SK-N-SH (cell line): ENCODE measurements around the gene CYLD. TPM values are rescaled to one million over a fixed set of nuclear protein-coding genes. Genes with fewer than 3 reads are reported as not detected.

ENCODE experiments used
- CTCF ChIA-PET: fragments of 300-600, 350-600 bp; formaldehyde crosslinking; extraction: SDS; loops from one replicate; lab custom pipeline; 2021; lab: Yijun Ruan, JAX
- POLR2A ChIA-PET: fragments of 350-600 bp; sonication (Branson Sonifier 250); formaldehyde crosslinking; extraction: SDS; loops from one replicate; lab custom pipeline; 2020; ENCODE audit warnings: antibody characterized with exemption, inconsistent platforms; lab: Yijun Ruan, JAX
- DNase-seq: peaks from one replicate; pipeline ENCODE4 v3.0.0; 2012
- H2AFZ ChIP-seq: fragments of 200-600 bp; sonication (generic); 2 replicates; pipeline ENCODE4 v1.8.1; 2016; ENCODE audit warnings: antibody characterized with exemption, mild to moderate bottlenecking, low read depth
- H3F3A ChIP-seq: fragments of 200-600 bp; sonication (generic); replicated peaks from 2 replicates; pipeline ENCODE3; 2016; ENCODE audit warnings: antibody characterized with exemption, mild to moderate bottlenecking; ENCODE audit not compliant: insufficient read depth
- H3K27ac ChIP-seq, 2 experiments: fragments of 200-500 bp in 1 of 2; fragments of 200-600 bp in 1 of 2; sonication (Bioruptor generic) in 1 of 2; sonication (generic), shearing (Covaris generic) in 1 of 2; 2 replicates each; pipeline versions ENCODE4 v1.5.1 to v1.6.1; 2014 to 2016; ENCODE audit warnings: low read depth in 2 of 2, inconsistent platforms in 1 of 2, low read length in 1 of 2, mild to moderate bottlenecking in 1 of 2, mixed read lengths in 1 of 2
- H3K27me3 ChIP-seq: fragments of 200-600 bp; sonication (generic), shearing (Covaris generic); 2 replicates; pipeline ENCODE4 v1.6.1; 2016; ENCODE audit warnings: mixed run types; ENCODE audit not compliant: insufficient read depth
- H3K36me3 ChIP-seq, 2 experiments: fragments of 200-500 bp in 1 of 2; fragments of 200-600 bp in 1 of 2; sonication (Bioruptor generic) in 1 of 2; sonication (generic) in 1 of 2; replicated peaks in 1 of 2; 2 replicates each; pipeline versions ENCODE3 to v1.5.1; 2014 to 2016; ENCODE audit warnings: low read length in 1 of 2, mild to moderate bottlenecking in 1 of 2; ENCODE audit not compliant: insufficient read depth in 2 of 2, control insufficient read depth in 1 of 2
- H3K4me1 ChIP-seq, 2 experiments: fragments of 200-500 bp in 1 of 2; fragments of 200-600 bp in 1 of 2; sonication (Bioruptor generic) in 1 of 2; sonication (generic), shearing (Covaris generic) in 1 of 2; 2 replicates each; pipeline versions ENCODE4 v1.5.1 to v1.6.1; 2014 to 2016; ENCODE audit warnings: low read depth in 1 of 2, low read length in 1 of 2, mixed run types in 1 of 2; ENCODE audit not compliant: insufficient read depth in 2 of 2, control insufficient read depth in 1 of 2
- H3K4me2 ChIP-seq: fragments of 200-600 bp; sonication (generic), shearing (Covaris generic); 2 replicates; pipeline ENCODE4 v1.6.1; 2017; ENCODE audit warnings: mixed run types
- H3K4me3 ChIP-seq, 2 experiments: fragments of 200-500 bp in 1 of 2; fragments of 200-600 bp in 1 of 2; sonication (Bioruptor generic) in 1 of 2; sonication (generic), shearing (Covaris generic) in 1 of 2; 2 replicates each; pipeline versions ENCODE4 v1.5.1 to v1.8.1; 2014 to 2016; ENCODE audit warnings: low read depth in 2 of 2, inconsistent platforms in 1 of 2, low read length in 1 of 2, mild to moderate bottlenecking in 1 of 2, mixed read lengths in 1 of 2, moderate library complexity in 1 of 2
- H3K79me2 ChIP-seq: fragments of 200-600 bp; sonication (generic); 2 replicates; pipeline ENCODE4 v1.8.1; 2017; ENCODE audit warnings: mild to moderate bottlenecking; ENCODE audit not compliant: insufficient read depth
- H3K9ac ChIP-seq: fragments of 200-600 bp; sonication (generic); 2 replicates; pipeline ENCODE4 v1.6.1; 2017; ENCODE audit warnings: mixed run types
- H3K9me2 ChIP-seq: fragments of 200-600 bp; sonication (generic); 2 replicates; pipeline ENCODE4 v1.6.1; 2017; ENCODE audit warnings: mixed run types
- H3K9me3 ChIP-seq: fragments of 200-600 bp; sonication (generic); 2 replicates; pipeline ENCODE4 v1.6.1; 2017; ENCODE audit warnings: mixed run types, mild to moderate bottlenecking, moderate library complexity
- H4K20me1 ChIP-seq: fragments of 200-600 bp; sonication (generic); 2 replicates; pipeline ENCODE4 v1.6.1; 2017; ENCODE audit warnings: mild to moderate bottlenecking, mixed run types; ENCODE audit not compliant: insufficient read depth
- CTCF ChIP-seq: fragments of 200-600 bp; sonication (generic); IDR thresholded peaks from 2 replicates; pipeline ENCODE4 v1.6.1; 2017; ENCODE audit warnings: antibody characterized with exemption, mild to moderate bottlenecking, moderate library complexity
- EZH2phosphoT487 ChIP-seq: fragments of 200-600 bp; sonication (generic); IDR thresholded peaks from 2 replicates; pipeline ENCODE4 v1.6.1; 2017; ENCODE audit warnings: low read depth, mixed run types, mild to moderate bottlenecking, antibody characterized with exemption, moderate library complexity, borderline replicate concordance
- FOSL2 ChIP-seq: IDR thresholded peaks from 2 replicates; pipeline ENCODE4 v1.4.0; 2012; ENCODE audit warnings: low read depth, mild to moderate bottlenecking, moderate library complexity, borderline replicate concordance
- GATA2 ChIP-seq: sonication (generic); formaldehyde crosslinking; IDR thresholded peaks from 2 replicates; pipeline ENCODE4 v1.5.0; 2020; ENCODE audit warnings: mild to moderate bottlenecking, missing genetic modification reagents
- POLR2AphosphoS5 ChIP-seq: IDR thresholded peaks from 2 replicates; pipeline ENCODE4 v1.6.1; 2012; ENCODE audit warnings: low read depth, low read length
- RCOR1 ChIP-seq: fragments of 150-350 bp; IDR thresholded peaks from 2 replicates; pipeline ENCODE4 v1.6.1; 2017; ENCODE audit warnings: antibody characterized with exemption, low read length
- REST ChIP-seq: IDR thresholded peaks from 2 replicates; pipeline ENCODE4 v1.6.1; 2012; ENCODE audit warnings: mild to moderate bottlenecking, low read depth, low read length, moderate library complexity
- RXRA ChIP-seq: IDR thresholded peaks from 2 replicates; pipeline ENCODE4 v1.4.0; 2012; ENCODE audit warnings: low read depth, mild to moderate bottlenecking, borderline replicate concordance
- SIN3A ChIP-seq: IDR thresholded peaks from 2 replicates; pipeline ENCODE4 v1.6.1; 2012; ENCODE audit warnings: low read depth, mild to moderate bottlenecking, low read length, moderate library complexity, borderline replicate concordance
- TAF1 ChIP-seq: IDR thresholded peaks from 2 replicates; pipeline ENCODE4 v1.6.1; 2012; ENCODE audit warnings: low read depth, mild to moderate bottlenecking, low read length, moderate library complexity, borderline replicate concordance
- USF1 ChIP-seq: IDR thresholded peaks from 2 replicates; pipeline ENCODE4 v1.4.0; 2012; ENCODE audit warnings: low read depth, borderline replicate concordance
- WGBS: methylation state at CpG from one replicate; pipeline ENCODE4 v1.1.6; 2017; ENCODE audit warnings: low lambda C conversion rate; 5-methylcytosine and 5-hydroxymethylcytosine counted together
- polyA plus RNA-seq, 3 experiments: library from polyadenylated mRNA; depleted of rRNA; stranded (reverse); fragments of >200 nt; gene quantifications; 2 replicates each; pipeline ENCODE4 v1.2.3, GENCODE V29; 2012

The CYLD gene
- polyA plus RNA-seq, 1 of the 3 experiments (the other 2 are of a cell fraction) = 6.5 TPM

- ChIA-PET CTCF (interaction anchor here (1.4 to 4.4 kb wide), 2 partner anchors 28 to 29 kb away, joined by 4 to 27 read pairs; no protein-coding TSS in a partner anchor), POLR2A (no interaction called here)
- DNase-seq = no peak
These were observed 92.8 kb downstream of the CYLD start for GRCh38 chr16:50834701-50835100.

GRCh38 chr16:50835358-50836060 is 93.6 kb downstream of the CYLD start:
- no peaks in the 10 kb centered on the region for H3K4me1 ChIP-seq
- H3K9ac ChIP-seq = no peak overlapping the region
- no peak for TF ChIP-seq EZH2phosphoT487
- TF ChIP-seq REST = no peak
- no peak for TF ChIP-seq RCOR1
- no peak for TF ChIP-seq RXRA
- TF ChIP-seq FOSL2 = no peak
- ChIA-PET CTCF (interaction anchor here (0.5 to 4.4 kb wide), 3 partner anchors 27 to 657 kb away, joined by 3 to 27 read pairs (median 4); no protein-coding TSS in a partner anchor), POLR2A (no interaction called here)
- H3K4me2 ChIP-seq = no peak overlapping the region
- no peaks in the 10 kb centered on the region for H3K9me3 ChIP-seq
- no peaks in the 10 kb centered on the region for H3K79me2 ChIP-seq
- H4K20me1 ChIP-seq = no peaks in the 10 kb centered on the region
- no peak for DNase-seq
- no peak overlapping the region for H3K27ac ChIP-seq
- H2AFZ ChIP-seq = no peak overlapping the region
- H3K4me3 ChIP-seq = no peak overlapping the region
- 53% methylated on average over 9 of the region's 10 CpGs for WGBS
- no peaks in the 10 kb centered on the region for H3K9me2 ChIP-seq
- H3K27me3 ChIP-seq = no peaks in the 10 kb centered on the region
- H3F3A ChIP-seq = no peaks in the 10 kb centered on the region
- no peaks in the 10 kb centered on the region for H3K36me3 ChIP-seq

More at GRCh38 chr16:50834701-50835100, 92.8 kb downstream of the CYLD start:
- H4K20me1 ChIP-seq = no peaks in the 10 kb centered on the region
- no peak overlapping the region for H3K4me3 ChIP-seq
- no peaks in the 10 kb centered on the region for H3K36me3 ChIP-seq
- no peak for TF ChIP-seq CTCF
- no peak for TF ChIP-seq SIN3A
- TF ChIP-seq GATA2 (CRISPR knock-in tag) = no peak
- TF ChIP-seq RCOR1 = no peak
- no peak for TF ChIP-seq RXRA
- TF ChIP-seq TAF1 = no peak
- no peak for TF ChIP-seq POLR2AphosphoS5
- TF ChIP-seq USF1 = no peak
- H3K27ac ChIP-seq = no peak overlapping the region
- no peaks in the 10 kb centered on the region for H3K4me1 ChIP-seq
- no peaks in the 10 kb centered on the region for H3K27me3 ChIP-seq
- no peak overlapping the region for H3K9ac ChIP-seq
- H2AFZ ChIP-seq = no peak overlapping the region
- no peaks in the 10 kb centered on the region for H3F3A ChIP-seq
- H3K9me2 ChIP-seq = no peaks in the 10 kb centered on the region
- no peaks in the 10 kb centered on the region for H3K9me3 ChIP-seq
- WGBS = 33% methylated on average over 3 of the region's 4 CpGs
- no peak overlapping the region for H3K4me2 ChIP-seq
- no peaks in the 10 kb centered on the region for H3K79me2 ChIP-seq
